Activated CD4-positive, alpha-beta T cell treated with anti-CD3 and anti-CD28 coated beads, Interleukin-2, amount 50 U/mL, for 4 hours (primary cell): ENCODE data around the gene HAVCR1.
"Not testable (repeated sequence)": the region's sequence is repeated elsewhere in the genome, so short reads cannot be mapped to it uniquely, and the experiment has no call there.

Experiments
- DNase-seq, 2 experiments: peaks; one replicate each; pipeline ENCODE4 v3.0.0-alpha.2; 2020

The HAVCR1 gene

DNA sequence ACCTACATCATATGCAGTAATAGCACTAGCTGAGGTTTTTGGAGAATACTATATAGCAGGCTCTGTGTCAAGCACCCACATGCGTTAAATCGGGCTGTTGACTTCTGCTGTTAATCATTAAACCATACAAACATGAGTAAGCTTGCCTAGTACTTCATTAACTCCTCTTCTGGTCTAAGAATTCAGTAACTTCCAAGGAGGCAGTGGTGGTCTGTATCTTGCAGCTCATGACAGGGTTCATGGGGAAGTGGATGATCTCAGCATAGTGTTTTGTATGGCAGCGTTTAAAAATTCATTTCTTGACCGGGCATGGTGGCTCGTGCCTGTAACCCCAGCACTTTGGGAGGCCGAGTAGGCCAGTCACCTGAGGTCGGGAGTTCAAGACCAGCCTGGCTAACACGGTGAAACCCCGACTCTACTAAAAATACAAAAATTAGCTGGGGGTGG lies at the start of gene HAVCR1:
Gene HAVCR1, minus strand, starts transcription at position 24 of the 447 bp plus-strand sequence. CDS start 1,173 bp downstream, outside the sequence.
- DNase-seq, result no peak

DNA sequence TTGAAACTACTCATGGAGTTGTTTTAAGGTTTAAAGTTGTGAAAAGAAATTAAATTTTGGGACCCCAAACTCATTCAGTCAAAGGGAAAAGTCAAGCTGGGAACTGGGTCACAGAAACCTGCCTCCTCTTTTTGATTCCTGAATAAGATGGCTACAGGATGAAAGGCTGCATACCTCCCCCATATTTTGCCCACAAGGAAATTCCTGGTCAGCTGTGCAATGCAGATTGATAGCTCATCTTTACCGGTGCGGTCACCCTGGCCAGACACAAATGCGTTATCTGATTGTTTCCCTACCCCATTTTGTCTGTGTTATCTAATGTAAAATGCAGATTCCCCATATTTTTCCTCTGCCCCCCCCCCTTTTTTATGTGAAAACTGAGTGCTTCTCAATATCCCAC lies 48.6 kb upstream of the HAVCR1 start:
- no peak for DNase-seq

DNA sequence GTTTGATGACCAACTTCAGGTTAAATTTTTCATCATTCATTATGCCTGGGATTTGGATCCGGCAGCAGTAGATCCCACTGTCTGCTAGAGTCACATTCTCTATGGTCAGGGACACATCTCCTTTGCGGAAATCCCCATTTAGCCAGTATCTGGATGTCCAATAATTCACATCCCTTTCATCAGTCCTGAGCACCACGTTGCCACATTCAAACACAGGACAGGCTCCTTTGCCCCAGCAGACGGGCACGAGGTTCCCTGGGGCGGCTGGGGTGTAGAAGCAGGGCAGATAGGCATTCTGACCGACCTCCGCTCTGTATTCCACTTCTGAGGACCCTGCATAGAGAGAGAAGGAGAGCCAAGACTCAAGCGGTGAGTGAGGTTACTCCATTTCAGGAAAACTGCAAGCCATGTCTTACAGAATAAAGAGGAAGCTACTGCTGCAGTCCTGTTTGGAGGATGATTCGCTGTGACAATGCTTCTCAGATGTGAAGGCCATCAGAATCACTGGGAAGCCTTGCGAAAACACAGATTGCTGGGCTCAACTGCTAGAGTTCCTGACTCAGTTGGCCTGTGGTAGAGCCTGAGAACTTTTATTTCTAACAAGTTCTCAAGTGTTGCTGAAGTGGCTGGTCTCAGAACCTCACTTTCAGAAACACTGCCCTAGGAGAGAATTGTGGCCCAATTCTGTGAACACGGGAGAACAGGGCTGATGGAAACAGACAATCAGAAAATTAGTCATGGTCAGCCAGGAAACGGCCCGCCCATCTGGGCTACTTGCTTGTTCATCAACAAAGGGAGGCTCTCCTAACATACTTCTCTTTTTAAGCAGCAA lies 47.9 kb upstream of the HAVCR1 start:
- no peak for DNase-seq

DNA sequence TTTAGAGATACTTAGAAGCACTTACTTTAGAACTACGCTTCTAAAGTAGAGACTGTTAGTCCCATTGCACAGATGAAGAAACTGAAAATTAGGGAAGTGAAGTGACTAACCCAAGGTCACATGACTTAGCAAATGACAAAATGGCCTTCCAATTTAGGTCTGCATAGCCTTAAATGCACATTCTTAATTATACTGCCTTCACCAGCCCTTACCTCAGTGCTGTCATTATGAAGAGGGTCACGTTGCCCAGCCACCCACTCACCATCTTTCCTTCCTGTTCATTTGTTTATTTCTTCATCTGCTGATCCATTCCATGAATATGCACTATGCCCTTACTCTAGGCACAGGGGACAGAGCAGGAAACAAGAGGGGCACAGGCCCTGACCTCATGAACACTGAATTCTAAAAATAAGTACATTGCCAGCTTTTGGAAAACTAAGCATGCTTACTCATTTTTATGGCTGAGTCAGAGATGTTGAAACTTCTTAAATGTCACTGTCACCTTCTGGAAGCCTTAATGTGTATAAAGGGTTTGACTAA lies 41.3 kb upstream of the HAVCR1 start:
- DNase-seq, result no peak

DNA sequence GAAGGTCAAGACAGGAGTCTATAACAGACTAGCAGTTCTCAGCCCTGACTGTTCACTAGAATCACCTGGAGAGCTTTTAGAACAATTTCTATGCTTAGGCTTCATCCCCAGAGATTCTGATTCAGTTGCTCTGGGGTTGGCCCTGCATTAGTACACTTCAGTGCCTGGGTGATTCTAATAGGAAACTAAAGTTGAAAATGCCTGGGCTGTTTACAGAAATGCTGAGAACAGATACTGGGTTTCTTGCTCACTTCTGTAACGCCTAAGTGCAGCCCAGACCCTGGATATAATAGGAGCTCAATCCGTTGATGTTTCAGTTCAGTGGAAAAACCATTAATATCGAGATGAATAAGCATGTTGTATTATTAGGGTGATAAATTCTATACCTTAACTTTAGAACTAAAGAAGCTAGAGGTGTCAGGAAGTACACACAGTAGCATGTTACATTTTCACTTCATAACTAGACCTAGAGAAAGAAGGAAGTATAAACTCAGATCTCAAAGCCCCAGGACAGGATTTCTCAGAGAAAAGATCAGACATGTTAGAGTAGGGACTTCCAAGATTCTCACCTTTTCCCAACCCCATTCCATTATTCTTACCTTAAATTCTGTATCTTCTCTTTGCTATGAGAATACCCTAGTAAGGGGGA lies 29.6 kb upstream of the HAVCR1 start:
- no peak for DNase-seq

DNA sequence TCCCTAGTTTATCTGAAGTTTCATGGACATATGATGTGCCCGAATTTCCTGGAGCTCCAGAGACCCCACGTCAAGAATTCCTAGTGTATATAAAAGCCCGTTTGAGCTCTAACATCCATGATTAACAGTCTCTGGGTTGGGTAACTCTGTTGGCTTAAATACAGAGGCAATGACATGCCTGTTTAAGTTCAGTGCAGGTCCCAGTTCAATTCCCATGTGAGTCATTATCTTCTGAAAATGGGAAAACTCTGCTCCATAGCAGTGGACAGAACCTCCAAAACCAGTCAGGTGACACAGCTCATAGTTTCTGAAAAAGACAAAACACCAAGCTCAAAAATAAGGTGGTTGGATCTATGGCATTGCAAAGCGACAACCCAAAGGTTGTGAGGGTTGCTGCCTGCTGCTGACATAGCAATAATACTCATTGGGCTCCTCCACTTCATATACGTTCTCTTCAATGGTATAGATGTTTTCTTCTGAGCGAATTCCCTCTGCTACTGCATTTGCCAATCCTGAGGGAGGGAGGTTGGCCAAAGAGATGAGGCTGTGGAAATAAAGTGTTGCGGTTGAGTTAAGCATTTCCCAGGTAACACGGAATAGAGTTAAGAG lies 27.9 kb upstream of the HAVCR1 start:
- no peak for DNase-seq

DNA sequence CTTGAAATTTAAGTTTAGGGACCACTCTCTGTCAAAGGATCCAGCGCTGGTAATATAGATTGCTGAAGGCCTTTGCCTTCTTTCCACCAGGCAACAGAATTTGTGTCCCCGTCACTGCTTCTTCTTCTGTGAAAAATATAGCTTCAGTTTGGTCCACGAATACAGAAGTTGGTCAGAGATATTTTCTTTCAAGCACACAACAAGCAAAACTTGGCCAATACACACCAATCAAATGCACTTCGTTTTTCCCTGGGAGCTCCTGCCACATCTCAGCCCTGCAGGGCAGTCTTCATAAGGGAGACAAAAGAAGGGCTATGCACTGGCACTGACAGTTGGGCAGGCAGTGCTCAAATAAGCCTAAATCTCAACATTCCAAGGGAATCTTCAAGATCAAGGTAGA lies 27.0 kb upstream of the HAVCR1 start:
- DNase-seq, result no peak

DNA sequence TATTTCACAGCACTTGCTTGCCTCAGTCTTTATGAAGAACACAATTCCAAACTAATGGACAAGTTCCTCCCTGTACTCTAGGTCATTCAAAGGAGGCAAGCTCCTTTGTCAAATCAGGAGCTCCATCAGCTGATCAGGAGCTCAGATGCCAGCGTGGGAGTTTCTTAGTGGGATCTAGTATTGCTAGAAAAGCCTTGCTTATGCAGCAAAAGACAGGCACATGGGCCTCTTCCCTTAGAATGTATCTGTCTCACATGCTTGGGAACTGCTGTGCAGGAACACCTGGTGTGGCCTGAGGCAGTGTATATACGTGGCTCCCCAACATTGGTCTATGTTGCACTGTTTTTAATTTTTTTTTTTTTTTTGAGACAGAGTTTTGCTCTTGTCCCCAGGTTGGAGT lies 21.4 kb upstream of the HAVCR1 start:
- DNase-seq, result no peak

DNA sequence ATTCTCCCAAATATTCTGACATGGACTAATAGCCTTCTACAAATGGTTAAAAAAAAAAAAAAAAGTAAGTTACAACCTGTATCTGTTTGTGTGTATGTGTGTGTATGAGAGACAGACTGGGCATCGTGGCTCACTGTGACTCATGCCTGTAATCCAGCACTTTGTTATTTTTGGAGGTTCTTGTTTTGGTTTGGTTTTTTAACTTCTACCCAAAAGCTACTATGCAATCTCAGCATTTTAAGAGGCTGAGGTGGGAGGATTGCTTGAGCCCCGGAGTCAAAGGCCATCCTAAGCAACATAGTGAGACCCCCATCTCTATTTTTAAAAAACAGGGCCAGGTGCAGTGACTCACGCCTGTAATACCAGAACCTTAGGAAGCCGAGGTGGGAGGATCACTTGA lies 17.6 kb upstream of the HAVCR1 start:
- DNase-seq, result no peak

DNA sequence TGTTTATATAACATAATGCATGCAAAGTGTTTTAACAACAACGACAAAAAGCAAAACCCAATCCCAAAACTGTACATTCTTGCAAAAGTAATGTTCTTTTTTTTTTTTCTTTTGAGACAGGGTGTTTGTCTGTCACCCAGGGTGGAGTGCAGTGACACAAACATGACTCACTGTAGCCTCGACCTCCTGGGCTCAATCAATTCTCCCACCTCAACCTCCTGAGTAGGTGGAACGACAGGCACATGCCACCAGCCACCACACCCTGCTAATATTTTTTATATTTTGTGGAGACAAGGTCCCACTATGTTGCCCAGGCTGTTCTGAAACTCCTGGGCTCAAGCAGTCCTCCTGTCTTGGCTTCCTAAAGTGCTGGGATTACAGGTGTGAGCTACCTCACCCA lies 13.6 kb upstream of the HAVCR1 start:
- DNase-seq, result no peak

DNA sequence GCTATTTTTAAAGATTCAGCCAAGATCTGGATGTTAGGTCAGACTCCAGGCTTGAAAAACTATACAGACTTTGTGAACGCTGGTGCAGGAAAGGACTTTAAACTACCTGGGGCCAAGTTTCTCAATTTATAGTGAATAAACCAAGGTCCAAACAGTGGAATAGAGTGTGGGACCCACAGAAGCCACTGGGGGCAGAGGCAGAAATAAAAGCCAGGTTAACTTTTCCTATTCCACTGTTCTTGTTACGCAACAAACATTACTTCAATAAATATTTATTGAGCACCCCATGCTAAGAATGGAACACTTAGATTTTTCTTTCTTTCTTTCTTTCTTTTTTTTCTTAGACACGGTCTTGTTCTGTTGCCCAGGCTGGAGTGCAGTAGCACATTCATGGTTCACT lies 11.0 kb upstream of the HAVCR1 start:
- DNase-seq, result no peak

DNA sequence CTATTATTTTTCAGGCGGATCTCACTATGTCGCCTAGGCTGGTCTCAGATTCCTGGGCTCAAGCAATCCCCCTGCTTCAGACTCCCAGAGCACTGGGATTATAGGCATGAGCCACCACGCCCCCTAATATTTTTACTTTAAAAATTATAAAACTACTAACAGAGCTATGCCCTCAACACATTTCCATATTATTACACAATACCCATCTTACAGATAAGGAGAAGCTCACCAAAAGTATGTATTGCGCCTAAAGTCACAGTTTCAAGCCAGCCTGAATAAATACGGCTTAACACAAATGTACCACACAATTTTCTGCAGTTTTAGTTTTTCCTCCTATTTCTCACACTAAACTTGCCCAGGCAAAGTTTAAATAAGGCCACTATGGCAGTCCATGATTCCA lies 9.9 kb upstream of the HAVCR1 start:
- no peak for DNase-seq

DNA sequence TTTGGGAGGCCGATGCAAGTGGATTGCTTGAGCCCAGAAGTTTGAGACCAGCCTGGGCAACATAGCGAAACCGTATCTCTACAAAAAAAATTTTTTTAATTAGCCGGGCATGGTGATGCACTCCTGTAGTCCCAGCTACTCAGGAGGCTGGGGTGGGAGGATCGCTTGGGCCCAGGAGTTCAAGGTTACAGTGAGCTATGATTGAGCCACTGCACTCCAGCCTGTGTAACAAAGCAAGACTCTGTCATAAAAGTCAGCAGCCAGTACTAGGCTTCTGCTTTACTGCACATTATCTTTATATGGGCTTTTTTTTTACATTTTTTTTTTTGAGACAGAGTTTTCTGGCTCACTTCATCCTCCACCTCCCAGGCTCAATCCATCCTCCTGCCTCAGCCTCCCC lies 9.4 kb upstream of the HAVCR1 start:
- DNase-seq, result no peak

DNA sequence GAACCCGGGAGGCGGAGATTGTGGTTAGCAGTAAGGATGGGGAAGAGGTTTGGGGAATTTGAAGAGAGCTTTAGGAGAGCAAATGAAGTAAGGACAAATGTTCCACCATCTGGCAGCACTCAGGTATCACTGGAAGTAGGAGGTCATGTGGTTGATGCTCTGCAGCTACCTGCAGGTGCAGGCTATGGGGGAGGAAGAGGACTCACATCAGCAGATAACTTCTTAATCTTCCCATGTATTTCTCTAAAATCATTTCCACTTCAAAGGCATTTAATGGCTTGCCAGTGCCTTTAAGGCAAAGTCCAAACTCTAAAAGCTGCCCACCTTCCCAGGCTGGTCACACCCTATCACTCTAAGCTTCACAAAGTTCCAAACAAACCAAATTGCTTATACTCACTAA lies 8.1 kb upstream of the HAVCR1 start:
- no peak for DNase-seq

DNA sequence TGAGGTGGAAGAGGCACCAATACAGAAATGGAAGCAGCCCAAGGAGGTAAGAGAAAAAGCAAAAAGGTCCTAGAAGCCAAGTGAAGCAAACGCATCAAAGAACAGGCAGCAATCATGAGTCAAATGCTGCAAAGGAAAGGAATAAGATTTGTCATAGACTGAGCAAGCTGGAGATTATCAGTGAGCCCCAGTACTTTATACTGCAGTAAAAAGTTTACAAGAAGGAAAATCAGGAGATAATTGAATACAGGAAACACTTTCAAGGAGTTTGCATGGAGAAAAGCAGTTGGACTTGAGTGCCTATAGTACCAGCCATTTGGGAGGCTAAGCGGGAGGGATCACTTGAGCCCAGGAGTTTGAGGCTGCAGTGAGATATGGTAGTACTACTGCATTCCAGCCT lies 7.2 kb upstream of the HAVCR1 start:
- DNase-seq, result no peak

DNA sequence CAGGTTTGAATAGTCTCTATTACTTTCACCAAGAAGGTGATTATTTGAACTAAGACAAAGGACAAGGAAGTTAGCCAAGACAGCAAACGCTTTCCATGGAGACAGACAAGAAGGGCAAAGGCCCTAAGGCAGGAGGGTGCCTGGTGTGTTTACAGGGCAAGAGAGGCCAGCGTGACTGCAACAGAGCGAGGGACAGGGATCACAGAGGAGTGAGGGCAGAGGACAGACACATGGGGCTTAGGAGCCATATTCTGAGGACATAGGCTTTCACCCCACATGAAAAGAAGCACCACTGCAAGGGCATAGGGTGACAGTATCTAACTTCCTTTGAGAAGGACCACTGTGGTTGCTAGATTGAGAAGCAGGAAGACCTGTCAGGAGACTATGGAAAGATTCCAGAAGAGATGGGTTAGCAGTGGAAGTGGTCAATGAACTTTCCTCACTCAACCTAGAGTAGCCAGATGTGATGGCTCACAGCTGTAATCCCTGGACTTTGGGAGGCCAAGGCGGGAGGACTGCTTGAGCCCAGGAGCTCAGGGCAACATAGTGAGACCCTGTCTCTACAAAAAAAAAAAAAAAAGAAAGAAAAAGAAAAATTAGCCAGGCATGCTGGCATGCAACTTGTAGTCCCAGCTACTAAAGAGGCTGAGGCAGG lies 5.0 kb upstream of the HAVCR1 start:
- no peak for DNase-seq

DNA sequence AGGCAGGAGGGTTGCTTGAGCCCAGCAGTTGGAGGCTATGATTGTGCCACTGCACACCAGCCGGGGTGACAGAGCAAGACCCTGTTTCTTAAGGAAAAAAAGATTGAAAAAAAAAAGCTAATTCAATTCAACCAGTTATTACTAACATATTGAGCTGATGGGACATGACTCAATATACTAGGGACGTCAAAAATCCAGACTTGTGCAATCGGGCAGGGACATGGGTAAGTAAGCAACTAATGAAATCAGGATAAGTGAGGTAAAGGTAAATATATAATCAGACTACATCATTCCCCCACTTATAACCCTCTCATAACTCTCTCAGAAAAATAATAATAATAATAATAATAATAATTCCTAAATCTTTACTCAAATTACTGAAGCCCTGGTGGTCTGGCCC lies 975 bp upstream of the HAVCR1 start:
- no peak for DNase-seq

DNA sequence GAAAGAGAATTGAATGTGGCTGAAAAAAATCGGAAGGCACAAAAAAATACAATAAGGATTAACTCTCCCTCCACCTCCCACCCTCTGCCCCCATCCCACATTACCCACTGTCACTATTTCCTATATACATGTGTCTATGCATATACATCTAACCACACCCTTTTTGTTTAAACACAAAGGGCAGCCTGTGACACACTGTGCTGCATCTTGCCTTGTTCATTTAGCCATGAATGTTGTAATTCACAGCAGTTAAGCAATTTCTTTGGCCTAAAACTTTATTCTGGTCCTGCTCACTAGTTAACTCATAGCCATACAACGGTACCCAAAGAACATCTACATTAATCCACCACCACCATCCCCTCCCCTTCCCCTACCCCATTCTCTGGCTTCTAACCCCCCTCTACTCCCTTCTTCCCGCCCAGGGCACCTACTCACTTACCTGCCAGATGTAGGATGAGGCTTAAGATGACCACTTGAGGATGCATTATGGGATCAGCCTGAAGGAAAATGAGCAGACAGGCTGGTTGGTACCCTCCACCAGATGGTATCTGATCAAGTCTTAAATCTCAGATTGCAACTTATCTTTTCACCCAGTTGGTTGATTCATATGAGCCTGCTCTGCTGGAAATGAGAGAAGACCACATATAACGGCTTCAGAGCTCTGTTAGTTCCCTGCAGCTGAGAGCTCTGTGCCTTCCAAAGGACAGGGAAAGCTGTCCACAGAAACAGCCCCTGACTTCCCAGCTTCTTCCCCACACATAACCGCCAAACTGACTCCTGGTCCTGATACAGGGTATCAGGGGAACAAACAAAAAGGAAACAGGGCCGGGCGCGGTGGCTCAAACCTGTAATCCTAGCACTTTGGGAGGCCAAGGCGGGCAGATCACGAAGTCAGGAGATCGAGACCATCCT lies 1.2 kb downstream of the HAVCR1 start:
- DNase-seq, result no peak

DNA sequence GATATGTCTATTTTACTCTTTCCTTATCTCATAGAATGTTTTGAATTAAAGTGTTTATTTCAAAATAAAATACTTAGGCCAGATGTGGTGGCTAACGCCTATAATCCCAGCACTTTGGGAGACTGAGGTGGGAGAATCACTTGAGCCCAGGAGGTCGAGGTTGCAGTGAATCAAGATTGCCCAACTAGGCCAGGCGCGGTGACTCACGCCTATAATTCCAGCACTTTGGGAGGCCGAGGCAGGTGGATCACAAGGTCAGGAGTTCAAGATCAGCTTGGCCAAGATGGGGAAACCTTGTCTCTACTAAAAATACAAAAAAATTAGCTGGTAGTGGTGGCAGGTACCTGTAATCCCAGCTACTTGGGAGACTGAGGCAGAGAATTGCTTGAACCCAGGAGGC lies 2.1 kb downstream of the HAVCR1 start:
- DNase-seq, result not testable (repeated sequence)

DNA sequence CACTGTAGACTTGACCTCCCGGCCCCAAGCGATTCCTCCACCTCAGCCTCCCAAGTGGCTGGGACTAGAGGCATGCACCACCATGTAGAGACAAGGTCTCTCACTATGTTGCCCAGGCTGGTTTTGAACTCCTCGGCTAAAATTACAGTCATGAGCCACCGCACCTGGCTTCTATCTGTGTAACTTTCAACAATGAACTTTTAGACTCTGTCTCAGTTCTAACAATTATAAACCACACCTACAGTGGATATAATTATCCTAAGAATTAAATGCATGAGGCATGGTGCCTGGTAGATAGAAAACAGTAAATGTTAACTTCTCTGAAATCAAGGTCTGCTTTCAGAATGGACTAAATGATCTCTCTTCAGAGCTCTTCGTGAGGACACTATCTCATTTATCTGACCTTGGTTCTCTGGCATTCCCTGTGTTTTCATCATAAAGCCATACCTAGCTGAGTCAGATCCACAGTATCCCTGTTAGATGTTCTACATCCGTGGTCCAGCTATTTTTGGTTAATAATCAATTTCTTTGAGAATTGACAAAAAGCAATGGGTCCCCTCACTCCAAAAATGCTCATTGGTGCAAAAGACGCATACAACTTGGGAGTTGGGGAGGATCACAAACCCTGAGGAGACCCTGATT lies 7.2 kb downstream of the HAVCR1 start:
- DNase-seq, result no peak

DNA sequence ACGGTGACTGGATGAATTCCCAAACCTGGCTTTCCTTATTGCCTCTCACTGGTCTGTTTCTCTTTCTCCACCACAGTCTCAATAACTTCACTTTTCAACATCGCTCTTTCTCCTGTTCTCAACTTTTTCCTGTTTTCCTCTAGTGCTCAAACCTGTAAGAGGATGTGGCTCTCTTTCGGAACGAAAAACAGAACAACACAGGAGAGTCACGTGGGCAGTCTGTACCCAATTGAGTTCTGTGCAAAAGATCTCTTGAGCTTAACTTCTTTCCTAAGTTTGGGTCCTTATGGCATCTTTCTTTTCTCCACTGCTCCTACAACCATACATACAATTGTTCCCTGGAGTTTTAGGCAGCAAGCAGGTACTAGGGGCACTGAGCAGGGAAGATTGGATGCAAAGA lies 8.9 kb downstream of the HAVCR1 start:
- no peak for DNase-seq

DNA sequence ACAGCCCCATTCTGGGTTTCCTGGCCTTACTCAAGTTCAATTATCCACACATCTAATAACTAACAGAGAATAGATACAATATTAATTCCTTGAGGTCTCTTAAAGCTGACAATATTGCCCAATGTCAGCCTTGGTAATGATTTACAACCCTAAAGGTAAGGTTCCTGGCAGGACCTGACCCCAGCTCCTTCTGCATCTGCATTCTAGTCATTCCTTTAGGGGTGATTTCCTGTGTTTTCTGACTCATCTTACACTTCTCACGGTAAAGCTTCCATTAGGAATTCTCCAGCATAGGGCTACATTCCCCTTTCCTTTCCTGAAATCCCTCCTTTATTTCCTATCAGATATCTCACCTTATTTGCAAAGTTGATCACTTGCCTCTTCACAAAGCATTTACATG lies 9.3 kb downstream of the HAVCR1 start:
- no peak for DNase-seq
